A549 (cell line): ENCODE data around the gene TRPM4. TPM values are rescaled to one million over a fixed set of nuclear protein-coding genes. Genes with fewer than 3 reads are reported as not detected.
A peak's percentile ranks its signal among the peaks of the same experiment; 100 is the strongest.

Experiments used
- ATAC-seq, 2 experiments: fragments of 200-7000 bp in 1 of 2; fragments of >200 bp in 1 of 2; cut with Nextera tagmentation in 1 of 2; cut with Tn5 transposase in 1 of 2; 3 replicates each; pipeline versions ENCODE4 v1.8.0 to v1.9.1; 2018 to 2020; ENCODE audit warnings: mild to moderate bottlenecking in 1 of 2, moderate library complexity in 1 of 2
- CTCF ChIA-PET: fragments of 300-600 bp; sonication (Branson Sonifier 250); formaldehyde crosslinking; extraction: SDS; loops from one replicate; lab custom pipeline; 2021; ENCODE audit warnings: antibody characterized with exemption, inconsistent platforms; lab: Yijun Ruan, JAX
- POLR2A ChIA-PET: fragments of 350-600 bp; formaldehyde crosslinking; extraction: SDS; loops from one replicate; lab custom pipeline; 2021; ENCODE audit warnings: antibody characterized with exemption, inconsistent platforms; lab: Yijun Ruan, JAX
- DNase-seq, 2 experiments: peaks; one replicate each; pipeline versions ENCODE4 v3.0.0 to v3.0.0-alpha.2; 2011 to 2016; ENCODE audit warnings: low read depth in 1 of 2, low spot score in 1 of 2
- FAIRE-seq: peaks from 2 replicates; lab custom pipeline; 2011; peaks lifted over from hg19 to GRCh38; lab: Jason Lieb, UNC
- H3K27ac ChIP-seq, 2 experiments: fragments of >200 bp; sonication (Bioruptor Twin); formaldehyde crosslinking; 3 replicates each; pipeline ENCODE4 v1.5.1; 2016 to 2017
- H3K4me1 ChIP-seq: fragments of >200 bp; sonication (Bioruptor Twin); formaldehyde crosslinking; 3 replicates; pipeline ENCODE4 v1.6.1; 2016
- H3K4me2 ChIP-seq: fragments of >200 bp; sonication (Bioruptor Twin); formaldehyde crosslinking; 3 replicates; pipeline ENCODE4 v1.6.1; 2016
- H3K4me3 ChIP-seq: fragments of >200 bp; sonication (Bioruptor Twin); formaldehyde crosslinking; 3 replicates; pipeline ENCODE4 v1.5.1; 2016
- H3K9me3 ChIP-seq: fragments of >200 bp; sonication (Bioruptor Twin); formaldehyde crosslinking; 3 replicates; pipeline ENCODE4 v1.6.1; 2016
- BCL3 ChIP-seq: fragments of >200 bp; sonication (Bioruptor Twin); formaldehyde crosslinking; IDR thresholded peaks from 3 replicates; pipeline ENCODE4 v1.6.1; 2016
- BHLHE40 ChIP-seq: IDR thresholded peaks from 2 replicates; pipeline ENCODE4 v1.6.1; 2012; ENCODE audit warnings: low read depth, low read length, inconsistent platforms
- CHD4 ChIP-seq: fragments of 200-600 bp; sonication (generic); IDR thresholded peaks from 2 replicates; pipeline ENCODE4 v1.6.1; 2016; ENCODE audit warnings: antibody characterized with exemption, mild to moderate bottlenecking, borderline replicate concordance
- EHF ChIP-seq: fragments of 250-450 bp; sonication (Bioruptor Pico); IDR thresholded peaks from 2 replicates; pipeline ENCODE4 v1.5.0; 2020; ENCODE audit warnings: mild to moderate bottlenecking
- ESRRA ChIP-seq: fragments of 150-350 bp; IDR thresholded peaks from 2 replicates; pipeline ENCODE4 v1.6.1; 2014; ENCODE audit warnings: mild to moderate bottlenecking, low read length, borderline replicate concordance
- FOSB ChIP-seq: fragments of 250-450 bp; sonication (Bioruptor Pico); IDR thresholded peaks from 2 replicates; pipeline ENCODE4 v1.5.0; 2020; ENCODE audit warnings: mild to moderate bottlenecking, moderate library complexity
- GATA3 ChIP-seq: IDR thresholded peaks from 2 replicates; pipeline ENCODE4 v1.6.1; 2012; ENCODE audit warnings: borderline replicate concordance
- HOXA7 ChIP-seq: fragments of 250-450 bp; sonication (Bioruptor Pico); IDR thresholded peaks from 2 replicates; pipeline ENCODE4 v1.5.0; 2020; ENCODE audit warnings: mild to moderate bottlenecking, moderate library complexity
- JUN ChIP-seq, 2 experiments: fragments of >200 bp; sonication (Bioruptor Twin); formaldehyde crosslinking; IDR thresholded peaks; 2 replicates in 1 of 2; 3 replicates in 1 of 2; pipeline ENCODE4 v1.6.1; 2016 to 2017
- KDM5A ChIP-seq: fragments of 200-600 bp; sonication (generic); IDR thresholded peaks from 2 replicates; pipeline ENCODE4 v1.6.1; 2016; ENCODE audit warnings: antibody characterized with exemption, mild to moderate bottlenecking
- MYC ChIP-seq: IDR thresholded peaks from 2 replicates; pipeline ENCODE4 v1.6.1; 2012; ENCODE audit warnings: mild to moderate bottlenecking, inconsistent platforms, low read length, improper control_type of control experiment, borderline replicate concordance
- PHF8 ChIP-seq: fragments of 200-600 bp; sonication (generic); IDR thresholded peaks from 2 replicates; pipeline ENCODE4 v1.6.1; 2016; ENCODE audit warnings: low read depth, mild to moderate bottlenecking, antibody characterized with exemption, moderate library complexity, borderline replicate concordance
- POLR2A ChIP-seq: IDR thresholded peaks from 2 replicates; pipeline ENCODE4 v1.6.1; 2012; ENCODE audit warnings: mild to moderate bottlenecking, low read length
- POLR2AphosphoS2 ChIP-seq: conservative IDR thresholded peaks from 2 replicates; pipeline ENCODE4 v1.6.1; 2012; ENCODE audit warnings: low read length, improper control_type of control experiment, inconsistent platforms
- RCOR1 ChIP-seq: fragments of 150-350 bp; IDR thresholded peaks from 2 replicates; pipeline ENCODE4 v1.6.1; 2014; ENCODE audit warnings: antibody characterized with exemption, low read length, low read depth
- ZFP36 ChIP-seq: fragments of 450-650 bp; IDR thresholded peaks from 2 replicates; pipeline ENCODE4 v1.6.1; 2014; ENCODE audit warnings: borderline replicate concordance; ENCODE audit not compliant: partially characterized antibody
- ZNF302 ChIP-seq: fragments of 250-450 bp; sonication (Bioruptor Pico); IDR thresholded peaks from 2 replicates; pipeline ENCODE4 v1.9.0; 2021; ENCODE audit warnings: inconsistent platforms, mild to moderate bottlenecking, moderate library complexity
- WGBS: methylation state at CpG from one replicate; pipeline ENCODE4 v1.1.6; 2017; ENCODE audit errors: missing lambda C conversion rate; 5-methylcytosine and 5-hydroxymethylcytosine counted together
- polyA minus RNA-seq: library from RNA; depleted of rRNA, polyadenylated mRNA; stranded (reverse); fragments of >200 nt; gene quantifications from 2 replicates; pipeline ENCODE4 v1.2.3, GENCODE V29; 2011; rRNA and poly(A)+ RNA removed
- polyA plus RNA-seq, 4 experiments: library from polyadenylated mRNA; depleted of rRNA in 3 of 4; stranded (reverse); fragments of >200 nt; fragmentation: RNase III in 1 of 4; extraction: RNeasy Plus Mini Kit Qiagen cat#74134 plus additional on column Dnase treatment in 1 of 4; gene quantifications; 2 replicates in 3 of 4; 3 replicates in 1 of 4; pipeline ENCODE4 v1.2.3, GENCODE V29; 2011 to 2017
- TF ChIP-seq, protein P1 (sequence below): IDR thresholded peaks from 2 replicates; pipeline ENCODE4 v1.6.1; 2012; ENCODE audit warnings: low read depth, borderline replicate concordance

Gene TRPM4
- 4.7 and 4.9 TPM in 2 replicates for polyA plus RNA-seq (2011; rRNA removed)
- polyA plus RNA-seq (2012; cell fraction: cytosol; rRNA removed) = 9.1 and 9.3 TPM in 2 replicates
- 50.4 and 52.0 TPM in 2 replicates for polyA plus RNA-seq (2012; cell fraction: nucleus; rRNA removed)
- 8.4 to 9.4 TPM (median 9.1 TPM) in 3 replicates for polyA plus RNA-seq (2017; fragmentation: RNase III; extraction: RNeasy Plus Mini Kit Qiagen cat#74134 plus additional on column Dnase treatment)
- 9.9 and 11.4 TPM in 2 replicates for polyA minus RNA-seq

DNA sequence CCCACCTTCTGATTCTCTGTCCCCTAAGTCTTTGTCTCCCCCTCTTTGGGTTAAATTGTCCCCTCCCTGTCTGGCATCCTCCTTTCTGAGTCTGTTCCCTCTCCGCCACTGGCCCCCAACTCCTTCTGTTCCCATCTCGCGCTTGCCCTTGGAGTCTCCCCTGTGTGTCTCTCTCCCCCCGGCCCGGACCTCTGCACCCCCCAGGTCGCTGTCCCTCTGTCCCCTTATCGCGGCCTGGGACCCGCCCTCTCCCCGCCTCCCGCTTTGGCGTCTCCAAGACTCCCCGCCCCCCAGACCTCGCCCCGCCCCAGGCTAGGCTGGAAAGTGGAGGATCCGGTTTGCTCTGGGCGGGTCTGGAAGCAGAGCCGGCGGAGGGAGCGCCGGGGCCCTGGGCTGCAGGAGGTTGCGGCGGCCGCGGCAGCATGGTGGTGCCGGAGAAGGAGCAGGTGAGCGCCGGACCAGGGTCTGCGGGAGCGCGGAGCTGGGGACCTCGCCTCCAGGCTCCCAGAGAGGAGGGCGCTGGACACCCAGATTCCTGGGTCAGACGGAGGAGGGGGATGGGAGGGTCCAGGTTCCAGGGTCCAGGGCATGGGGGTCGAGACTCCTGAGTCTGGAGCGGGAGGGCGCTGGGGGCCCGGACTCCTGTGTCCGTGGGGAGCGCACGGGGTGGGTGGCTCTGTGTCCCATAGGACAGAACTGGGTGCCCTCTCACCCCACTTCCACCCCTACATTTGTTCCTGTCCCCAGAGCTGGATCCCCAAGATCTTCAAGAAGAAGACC lies at the start of gene TRPM4:
Gene TRPM4 (plus strand): TSS at position 348 of the 780 bp plus-strand sequence. CDS start 75 bp downstream, at position 423.
- DNase-seq (peak; percentile 84 to 91), FAIRE-seq (no peak), ATAC-seq (peak; percentile 89 to 97)
- 0 out of 2 replicates have a peak, but pooled peaks have one; percentile 33 for TF ChIP-seq MYC
- TF ChIP-seq POLR2A = peak; percentile 86
- TF ChIP-seq ZFP36 = no peak
- no peak for TF ChIP-seq CHD4
- TF ChIP-seq PHF8 = peak; percentile 81; the same call in 1 of the 2 replicates
- TF ChIP-seq JUN (IDR thresholded peaks at IDR 0.05) = peak in 1 of 2 experiments; percentile 55; a peak in 2 of 5 replicates
- POLR2A ChIA-PET = no interaction called here
- CTCF ChIA-PET = interaction anchor here (1.3 to 4.5 kb wide), 2 partner anchors 11 to 41 kb away, joined by 4 to 17 read pairs; no protein-coding TSS in a partner anchor
- peak within 1 kb of the TSS; percentile 93 for H3K4me3 ChIP-seq
- peak within 1 kb of the TSS; percentile 83 for H3K4me2 ChIP-seq
- WGBS = 3% methylated on average over 14 of the region's 41 CpGs
- H3K4me1 ChIP-seq = peaks cover 10% of the 10 kb centered on the region; the same call in 2 of the 3 replicates
- H3K9me3 ChIP-seq = no peaks in the 10 kb centered on the region
- H3K27ac ChIP-seq = peak within 1 kb of the TSS; percentile 83 to 93

GRCh38 chr19:49109051-49109450 lies 48.5 kb upstream of the TRPM4 start:
- no peak for DNase-seq
- 84% methylated on average over 5 of the region's 5 CpGs for WGBS
- ChIA-PET CTCF (interaction anchor here (0.7 to 11.5 kb wide), 10 partner anchors 8 to 162 kb away, joined by 3 to 241 read pairs (median 3); no protein-coding TSS in a partner anchor), POLR2A (interaction anchor here (0.6 kb wide), 1 partner anchor 13 kb away, joined by 3 read pairs; no protein-coding TSS in a partner anchor)
- no peak for ATAC-seq
- Histone ChIP-seq H3K4me2 (no peak overlapping the region), H3K4me1 (peaks cover 27% of the 10 kb centered on the region), H3K9me3 (no peaks in the 10 kb centered on the region), H3K4me3 (no peak overlapping the region), H3K27ac (no peak overlapping the region)
- TF ChIP-seq JUN (IDR thresholded peaks at IDR 0.05) (0 out of 5 replicates have a peak, but pooled peaks of 1 of the 2 experiments have one; percentile 4), ZNF302 (CRISPR knock-in tag) (no peak)
- no peak for FAIRE-seq

DNA sequence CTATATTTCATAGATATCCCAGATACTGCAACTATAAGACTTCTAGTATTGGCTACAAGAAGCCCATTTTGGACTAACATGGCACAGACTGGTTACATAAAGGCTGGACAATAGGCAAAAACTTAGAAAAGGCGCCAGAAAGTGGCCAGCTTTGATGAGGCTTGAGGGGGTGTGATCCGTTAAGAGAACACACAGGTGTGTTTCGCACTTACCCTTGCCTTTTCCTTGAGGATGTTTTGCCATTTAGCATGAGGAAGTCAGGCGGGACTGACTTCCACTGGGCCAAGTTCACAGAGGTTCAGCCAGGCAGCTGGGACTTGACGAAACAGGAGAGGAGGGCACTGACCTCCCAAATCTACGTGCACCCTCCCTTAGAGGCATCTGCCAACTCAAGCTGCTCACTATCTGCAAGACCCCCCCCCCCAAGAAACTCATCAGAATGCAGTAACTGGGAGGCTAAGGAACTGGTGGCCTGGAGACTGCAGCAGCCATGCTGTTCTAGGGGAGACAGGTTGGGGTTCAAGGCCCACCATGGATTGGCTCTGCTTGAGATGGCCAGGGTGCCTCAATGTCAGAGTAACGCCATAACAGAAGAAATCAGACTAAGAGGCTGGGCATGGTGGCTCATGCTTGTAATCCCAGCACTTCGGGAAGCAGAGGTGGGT lies 47.9 kb upstream of the TRPM4 start:
- no peak for DNase-seq
- peaks cover 27% of the 10 kb centered on the region for H3K4me1 ChIP-seq
- WGBS = 91% methylated on average over 8 of the region's 8 CpGs
- H3K27ac ChIP-seq = no peak overlapping the region
- CTCF ChIA-PET = interaction anchor here (0.7 to 11.5 kb wide), 8 partner anchors 9 to 162 kb away, joined by 3 to 241 read pairs (median 4); no protein-coding TSS in a partner anchor
- ATAC-seq = no peak
- H3K4me3 ChIP-seq = no peak overlapping the region
- H3K9me3 ChIP-seq = no peaks in the 10 kb centered on the region
- FAIRE-seq = no peak
- no peak for TF ChIP-seq ZNF302 (CRISPR knock-in tag)
- no peak; the same call in 1 of the 2 replicates for TF ChIP-seq POLR2AphosphoS2
- peak; percentile 31; the same call in 1 of the 2 replicates for TF ChIP-seq FOSB
- TF ChIP-seq RCOR1 = no peak
- no peak for TF ChIP-seq GATA3
- no peak for TF ChIP-seq ESRRA
- TF ChIP-seq JUN (IDR thresholded peaks at IDR 0.05) = no peak
- TF ChIP-seq POLR2A = no peak
- no peak for TF ChIP-seq HOXA7 (CRISPR knock-in tag)
- TF ChIP-seq EHF (CRISPR knock-in tag) = no peak
- TF ChIP-seq ZFP36 = no peak
- 0 out of 3 replicates have a peak, but pooled peaks have one; percentile 5 for TF ChIP-seq BCL3
- no peak for TF ChIP-seq KDM5A
- TF ChIP-seq BHLHE40 = no peak
- TF ChIP-seq, protein P1, sequence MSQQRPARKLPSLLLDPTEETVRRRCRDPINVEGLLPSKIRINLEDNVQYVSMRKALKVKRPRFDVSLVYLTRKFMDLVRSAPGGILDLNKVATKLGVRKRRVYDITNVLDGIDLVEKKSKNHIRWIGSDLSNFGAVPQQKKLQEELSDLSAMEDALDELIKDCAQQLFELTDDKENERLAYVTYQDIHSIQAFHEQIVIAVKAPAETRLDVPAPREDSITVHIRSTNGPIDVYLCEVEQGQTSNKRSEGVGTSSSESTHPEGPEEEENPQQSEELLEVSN = no peak
- H3K4me2 ChIP-seq = no peak overlapping the region
- POLR2A ChIA-PET = no interaction called here
